PC-9 (cell line): Measurements from ENCODE around the gene ANP32A.

Experiments used
- CTCF ChIP-seq: fragments of 200-600 bp; sonication (generic); conservative IDR thresholded peaks from 2 replicates; pipeline ENCODE4 v1.6.1; 2017; ENCODE audit warnings: mixed run types, antibody characterized with exemption, mild to moderate bottlenecking, moderate library complexity
- EZH2 ChIP-seq: fragments of 200-600 bp; sonication (generic); IDR thresholded peaks from 2 replicates; pipeline ENCODE4 v1.8.0; 2017; ENCODE audit warnings: antibody characterized with exemption, low read depth

- no peak for TF ChIP-seq CTCF
- TF ChIP-seq EZH2: no peak
Observed at GRCh38 chr15:68789534-68790241, 31.0 kb downstream of the ANP32A start.
